SU-DHL-6 (cell line): Measurements from ENCODE around the gene ACRBP.
A peak's percentile ranks its signal among the peaks of the same experiment; 100 is the strongest.

ENCODE experiments used
- H2AFZ ChIP-seq: fragments of 200-600 bp; sonication (generic); 2 replicates; pipeline ENCODE4 v1.6.1; 2014; ENCODE audit warnings: low read depth, mild to moderate bottlenecking, moderate library complexity, mixed read lengths, antibody characterized with exemption, low read length; ENCODE audit not compliant: severe bottlenecking
- H3F3A ChIP-seq: fragments of 200-600 bp; shearing (Covaris generic); 2 replicates; pipeline ENCODE4 v1.6.0; 2016; ENCODE audit warnings: antibody characterized with exemption, mild to moderate bottlenecking; ENCODE audit not compliant: insufficient read depth
- H3K27ac ChIP-seq: fragments of 200-600 bp; sonication (generic); 2 replicates; pipeline ENCODE4 v1.5.1; 2016; ENCODE audit warnings: low read depth, mild to moderate bottlenecking, low read length, moderate library complexity, mixed read lengths
- H3K27me3 ChIP-seq: fragments of 200-600 bp; sonication (generic), shearing (Covaris generic); 2 replicates; pipeline ENCODE4 v1.6.0; 2014; ENCODE audit warnings: mild to moderate bottlenecking, low read length
- H3K36me3 ChIP-seq: fragments of 200-600 bp; sonication (generic); 2 replicates; pipeline ENCODE4 v1.6.1; 2014; ENCODE audit warnings: mild to moderate bottlenecking, low read length, mixed read lengths
- H3K4me2 ChIP-seq: fragments of 300-600, 200-600 bp; shearing (Covaris generic), sonication (generic); 2 replicates; pipeline ENCODE4 v1.6.0; 2014; ENCODE audit warnings: low read length, low read depth, mild to moderate bottlenecking; ENCODE audit not compliant: poor library complexity, severe bottlenecking
- H3K4me3 ChIP-seq: fragments of 200-600 bp; sonication (generic); 2 replicates; pipeline ENCODE4 v1.5.1; 2014; ENCODE audit warnings: antibody characterized with exemption, low read length, mild to moderate bottlenecking, mixed read lengths; ENCODE audit not compliant: insufficient read depth, poor library complexity, severe bottlenecking
- H3K79me2 ChIP-seq: fragments of 200-600 bp; sonication (generic); 2 replicates; pipeline ENCODE4 v1.6.1; 2014; ENCODE audit warnings: mild to moderate bottlenecking, low read length, moderate library complexity; ENCODE audit not compliant: insufficient read depth
- H3K9ac ChIP-seq: fragments of 200-600 bp; sonication (generic); 2 replicates; pipeline ENCODE4 v1.7.0; 2014; ENCODE audit warnings: mild to moderate bottlenecking, low read length
- H3K9me2 ChIP-seq: fragments of 200-600 bp; sonication (generic); replicated peaks from 2 replicates; pipeline ENCODE4 v1.6.1; 2014; ENCODE audit warnings: low read length; ENCODE audit not compliant: insufficient read depth
- H3K9me3 ChIP-seq: fragments of 200-600 bp; sonication (generic); 2 replicates; pipeline ENCODE4 v1.6.1; 2014; ENCODE audit warnings: low read length, mixed read lengths; ENCODE audit not compliant: insufficient read depth
- H4K20me1 ChIP-seq: fragments of 200-600 bp; sonication (generic); 2 replicates; pipeline ENCODE4 v1.6.1; 2014; ENCODE audit warnings: low read depth, mild to moderate bottlenecking, antibody characterized with exemption, low read length, moderate library complexity, mixed read lengths
- CTCF ChIP-seq: fragments of 200-600 bp; sonication (generic); IDR thresholded peaks from one replicate; pipeline ENCODE4 v1.5.1; 2017; ENCODE audit warnings: antibody characterized with exemption, mild to moderate bottlenecking, low read length, moderate library complexity; ENCODE audit not compliant: insufficient read depth, poor library complexity, severe bottlenecking
- EZH2phosphoT487 ChIP-seq: fragments of 200-600 bp; sonication (generic), shearing (Covaris generic); conservative IDR thresholded peaks from 2 replicates; pipeline ENCODE4 v1.6.1; 2018; ENCODE audit warnings: mild to moderate bottlenecking, antibody characterized with exemption, low read length, moderate library complexity, mixed read lengths

The ACRBP gene

DNA sequence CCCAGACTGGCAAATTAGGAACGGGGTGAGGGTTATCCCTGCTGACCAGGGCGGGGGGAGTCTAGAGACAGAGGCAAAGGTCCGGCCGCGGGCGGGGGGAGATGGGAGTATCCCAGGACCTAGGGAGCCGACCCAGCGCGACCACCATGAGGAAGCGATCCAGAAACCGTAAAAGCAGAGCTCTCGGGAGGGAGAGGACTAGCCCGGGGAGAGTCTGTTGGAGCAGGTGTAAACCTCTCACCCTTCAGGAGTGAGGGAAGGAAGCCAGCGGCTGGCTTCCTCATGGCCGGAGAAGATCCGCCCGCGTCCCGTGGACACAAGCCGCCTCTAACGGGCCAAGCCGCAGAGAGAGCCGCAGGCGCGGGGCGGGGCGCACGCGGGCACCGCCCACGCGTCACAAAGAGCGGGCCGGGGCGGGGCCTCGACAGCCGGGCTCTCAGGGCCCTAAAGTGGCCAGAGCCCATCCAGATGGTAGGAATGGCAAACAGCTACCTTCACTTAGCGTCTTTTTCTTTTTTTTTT, at the start of gene ACRBP:
ACRBP (minus strand) TSS at position 350 of the 522 bp plus-strand sequence; CDS start at position 284, 66 bp downstream.
- peaks cover 3% of the 10 kb centered on the region; the same call in 1 of the 2 replicates for H3F3A ChIP-seq
- no peak within 1 kb of the TSS for H3K27ac ChIP-seq
- H3K9ac ChIP-seq, result no peak within 1 kb of the TSS
- H3K9me2 ChIP-seq, result no peaks in the 10 kb centered on the region
- H2AFZ ChIP-seq, result no peak within 1 kb of the TSS
- H4K20me1 ChIP-seq, result no peaks in the 10 kb centered on the region
- TF ChIP-seq CTCF (no peak), EZH2phosphoT487 (no peak)
- H3K4me3 ChIP-seq, result no peak within 1 kb of the TSS
- H3K4me2 ChIP-seq, result peak within 1 kb of the TSS; percentile 28
- no peaks in the 10 kb centered on the region for H3K79me2 ChIP-seq
- H3K36me3 ChIP-seq, result no peaks in the 10 kb centered on the region
- no peaks in the 10 kb centered on the region for H3K9me3 ChIP-seq
- H3K27me3 ChIP-seq, result no peaks in the 10 kb centered on the region

DNA sequence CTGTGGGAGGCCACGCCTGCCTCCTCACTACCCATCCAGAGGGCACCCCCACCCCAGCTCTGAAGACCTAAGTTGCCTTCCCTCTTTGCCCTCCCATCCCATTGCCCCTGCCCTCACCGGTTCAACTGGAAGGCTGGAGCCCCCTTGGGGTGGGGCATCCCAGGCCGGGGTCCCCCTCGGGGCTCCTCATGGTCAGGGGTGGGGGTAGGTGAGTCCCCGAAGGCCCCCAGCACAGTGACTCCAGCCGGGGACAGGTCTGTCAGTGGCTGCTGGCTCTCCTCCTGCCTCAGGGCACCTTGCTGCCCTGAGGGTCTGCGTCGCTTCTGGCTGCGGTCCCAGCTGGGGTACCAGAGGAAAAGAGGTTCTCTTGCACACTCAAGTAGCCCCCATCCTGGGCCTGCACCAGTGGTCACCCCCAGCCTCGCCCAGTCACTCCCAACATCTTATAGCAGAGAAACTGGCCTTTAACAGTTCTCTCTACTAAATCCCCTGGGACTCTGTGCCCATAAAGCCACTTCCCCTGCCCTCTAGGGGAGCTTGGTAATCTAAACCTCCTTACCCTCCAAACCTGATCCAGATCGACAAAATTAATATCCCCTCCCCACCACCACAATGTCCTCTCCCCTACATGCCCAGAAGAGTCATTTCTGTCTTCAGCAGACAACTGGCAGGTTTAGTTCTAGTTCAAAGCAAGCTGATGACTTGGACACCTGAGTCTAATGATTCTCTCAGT, 48.2 kb upstream of the ACRBP start:
- H3K27ac ChIP-seq, result no peak overlapping the region
- peaks cover 1% of the 10 kb centered on the region; the same call in 1 of the 2 replicates for H3K79me2 ChIP-seq
- no peaks in the 10 kb centered on the region for H3K9me3 ChIP-seq
- no peak overlapping the region for H3K4me2 ChIP-seq
- H3K4me3 ChIP-seq, result no peak overlapping the region
- H3K27me3 ChIP-seq, result no peaks in the 10 kb centered on the region
- H3K9ac ChIP-seq, result no peak overlapping the region
- no peak overlapping the region for H2AFZ ChIP-seq
- H3F3A ChIP-seq, result no peaks in the 10 kb centered on the region
- no peaks in the 10 kb centered on the region for H3K9me2 ChIP-seq
- no peaks in the 10 kb centered on the region for H3K36me3 ChIP-seq
- TF ChIP-seq EZH2phosphoT487, result no peak
- TF ChIP-seq CTCF, result no peak
- no peaks in the 10 kb centered on the region for H4K20me1 ChIP-seq

DNA sequence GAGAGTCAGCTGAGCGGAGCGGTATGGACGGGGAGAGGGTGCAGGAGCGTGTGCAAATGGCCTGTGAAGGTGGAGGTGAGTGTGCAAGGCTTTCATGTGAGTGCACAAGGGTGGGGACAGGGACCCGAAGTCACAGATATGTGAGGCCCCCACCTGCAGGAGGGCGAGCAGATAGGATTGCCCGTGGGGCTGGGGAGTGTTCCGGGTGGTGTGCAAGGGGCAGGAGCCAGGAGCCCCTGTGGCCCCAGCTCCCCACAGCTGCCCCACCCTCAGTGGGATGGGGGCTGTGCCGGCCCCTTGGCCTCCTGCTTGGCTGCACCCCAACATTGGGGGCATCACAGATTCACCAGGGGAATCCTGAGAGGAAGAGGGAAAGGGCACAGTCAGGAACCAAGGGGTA, 47.5 kb upstream of the ACRBP start:
- H3K4me3 ChIP-seq, result no peak overlapping the region
- peaks cover 9% of the 10 kb centered on the region; the same call in 1 of the 2 replicates for H3K79me2 ChIP-seq
- TF ChIP-seq EZH2phosphoT487 (no peak), CTCF (no peak)
- no peak overlapping the region for H3K27ac ChIP-seq
- no peaks in the 10 kb centered on the region for H3K9me2 ChIP-seq
- H3K36me3 ChIP-seq, result no peaks in the 10 kb centered on the region
- no peaks in the 10 kb centered on the region for H4K20me1 ChIP-seq
- H3K9me3 ChIP-seq, result no peaks in the 10 kb centered on the region
- no peaks in the 10 kb centered on the region for H3F3A ChIP-seq
- H2AFZ ChIP-seq, result no peak overlapping the region
- no peaks in the 10 kb centered on the region for H3K27me3 ChIP-seq
- no peak overlapping the region for H3K4me2 ChIP-seq
- H3K9ac ChIP-seq, result no peak overlapping the region
